PC-3 (cell line): Measurements from ENCODE around the gene RXYLT1.

Source experiments
- EZH2 ChIP-seq: fragments of 300-600 bp; sonication (generic); IDR thresholded peaks from one replicate; pipeline ENCODE4 v1.6.1; 2017; ENCODE audit warnings: antibody characterized with exemption, mild to moderate bottlenecking, low read length; ENCODE audit not compliant: unreplicated experiment
- EZH2phosphoT487 ChIP-seq: fragments of 300-600 bp; sonication (generic); IDR thresholded peaks from 2 replicates; pipeline ENCODE4 v1.6.1; 2018; ENCODE audit warnings: mild to moderate bottlenecking, antibody characterized with exemption, low read length, borderline replicate concordance
- TF ChIP-seq, protein P1 (sequence below): fragments of 300-600 bp; sonication (generic); conservative IDR thresholded peaks from 2 replicates; pipeline ENCODE4 v1.5.1; 2017; ENCODE audit warnings: antibody characterized with exemption, low read depth, mild to moderate bottlenecking, low read length

DNA sequence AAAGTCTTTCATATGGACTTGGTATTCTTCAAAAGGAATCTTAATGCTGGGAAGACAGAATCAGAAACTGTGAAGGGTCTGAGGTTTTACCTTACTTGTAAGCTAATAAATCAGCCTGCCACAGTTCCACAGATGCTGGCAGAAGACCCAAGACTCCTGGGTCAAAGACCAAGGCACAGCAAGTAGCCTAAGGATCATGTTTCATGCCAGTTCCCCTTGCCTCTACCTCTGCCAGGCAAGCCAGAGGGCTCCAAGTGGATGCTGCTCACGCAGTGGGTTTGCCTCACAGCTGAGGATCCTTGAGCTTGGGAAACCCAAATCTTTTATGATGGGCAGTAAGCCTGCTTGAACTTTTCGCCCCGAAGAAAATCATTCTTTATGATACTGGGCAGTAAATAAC lies 15.2 kb upstream of the RXYLT1 start:
- TF ChIP-seq, protein P1, sequence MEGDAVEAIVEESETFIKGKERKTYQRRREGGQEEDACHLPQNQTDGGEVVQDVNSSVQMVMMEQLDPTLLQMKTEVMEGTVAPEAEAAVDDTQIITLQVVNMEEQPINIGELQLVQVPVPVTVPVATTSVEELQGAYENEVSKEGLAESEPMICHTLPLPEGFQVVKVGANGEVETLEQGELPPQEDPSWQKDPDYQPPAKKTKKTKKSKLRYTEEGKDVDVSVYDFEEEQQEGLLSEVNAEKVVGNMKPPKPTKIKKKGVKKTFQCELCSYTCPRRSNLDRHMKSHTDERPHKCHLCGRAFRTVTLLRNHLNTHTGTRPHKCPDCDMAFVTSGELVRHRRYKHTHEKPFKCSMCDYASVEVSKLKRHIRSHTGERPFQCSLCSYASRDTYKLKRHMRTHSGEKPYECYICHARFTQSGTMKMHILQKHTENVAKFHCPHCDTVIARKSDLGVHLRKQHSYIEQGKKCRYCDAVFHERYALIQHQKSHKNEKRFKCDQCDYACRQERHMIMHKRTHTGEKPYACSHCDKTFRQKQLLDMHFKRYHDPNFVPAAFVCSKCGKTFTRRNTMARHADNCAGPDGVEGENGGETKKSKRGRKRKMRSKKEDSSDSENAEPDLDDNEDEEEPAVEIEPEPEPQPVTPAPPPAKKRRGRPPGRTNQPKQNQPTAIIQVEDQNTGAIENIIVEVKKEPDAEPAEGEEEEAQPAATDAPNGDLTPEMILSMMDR: no peak
- TF ChIP-seq EZH2phosphoT487 (no peak), EZH2 (no peak)
